HCT116 (cell line): ENCODE results near the gene CCDC179. TPM values are rescaled to one million over a fixed set of nuclear protein-coding genes. Genes with fewer than 3 reads are reported as not detected.

ENCODE experiments used
- ATAC-seq: fragments of 200-7000 bp; cut with Tn5 transposase; 2 replicates; pipeline ENCODE4 v1.9.1; 2020; ENCODE audit warnings: mild to moderate bottlenecking, moderate library complexity
- BruUV-seq: library from RNA; stranded (reverse); fragments of 400-500 nt; replicated peaks from 2 replicates; lab custom pipeline; 2021; lab: Mats Ljungman, UMichigan
- CTCF ChIA-PET: fragments of 300-600 bp; sonication (Branson Sonifier 250); formaldehyde crosslinking; loops from one replicate; lab custom pipeline; 2021; ENCODE audit warnings: antibody characterized with exemption; lab: Charles Lee
- POLR2A ChIA-PET: fragments of 300-600, 350-600 bp; sonication (Branson Sonifier 250); formaldehyde crosslinking; loops from one replicate; lab custom pipeline; 2021; ENCODE audit warnings: antibody characterized with exemption; lab: Charles Lee
- RAD21 ChIA-PET, 2 experiments: fragments of 300-600 bp; sonication (Branson Sonifier 250); formaldehyde crosslinking; loops; one replicate each; lab custom pipeline; 2023; ENCODE audit warnings: low total read pairs in 2 of 2; ENCODE audit not compliant: uncharacterized antibody in 2 of 2, unreplicated experiment in 2 of 2, low non-redundant PET in 1 of 2; lab: Charles Lee
- DNase-seq: peaks from one replicate; pipeline ENCODE4 v3.0.0-alpha.2; 2010; ENCODE audit warnings: low read depth, low spot score
- H2AFZ ChIP-seq: fragments of 200-600 bp; shearing (Covaris generic), sonication (generic); 2 replicates; pipeline ENCODE4 v1.6.1; 2017; ENCODE audit warnings: low read depth, mixed run types, mixed read lengths, antibody characterized with exemption, low read length; ENCODE audit not compliant: poor library complexity, severe bottlenecking
- H3K27ac ChIP-seq: 2 replicates; pipeline ENCODE4 v1.5.1; 2012; ENCODE audit warnings: low read depth, low read length
- H3K27me3 ChIP-seq: fragments of 200-600 bp; sonication (generic); 2 replicates; pipeline ENCODE4 v1.6.1; 2016; ENCODE audit warnings: mixed run types, low read length, mixed read lengths; ENCODE audit not compliant: insufficient read depth
- H3K36me3 ChIP-seq, 2 experiments: fragments of 200-500 bp in 1 of 2; fragments of 200-600 bp in 1 of 2; sonication (Bioruptor generic) in 1 of 2; sonication (generic) in 1 of 2; 2 replicates each; pipeline versions ENCODE4 v1.5.1 to v1.6.1; 2014 to 2016; ENCODE audit warnings: low read length in 2 of 2, inconsistent platforms in 1 of 2, mixed read lengths in 1 of 2, mixed run types in 1 of 2; ENCODE audit not compliant: insufficient read depth in 2 of 2, control insufficient read depth in 1 of 2
- H3K4me1 ChIP-seq, 2 experiments: fragments of 200-600 bp in 1 of 2; sonication (generic) in 1 of 2; 2 replicates each; pipeline versions ENCODE4 v1.5.1 to v1.6.1; 2012 to 2017; ENCODE audit warnings: low read length in 2 of 2, inconsistent platforms in 1 of 2, mild to moderate bottlenecking in 1 of 2, mixed read lengths in 1 of 2, mixed run types in 1 of 2, moderate library complexity in 1 of 2; ENCODE audit not compliant: insufficient read depth in 2 of 2, control insufficient read depth in 1 of 2
- H3K4me2 ChIP-seq: fragments of 200-600 bp; sonication (generic); 2 replicates; pipeline ENCODE4 v1.6.1; 2017; ENCODE audit warnings: mixed run types, low read length, mixed read lengths
- H3K4me3 ChIP-seq, 2 experiments: fragments of 200-600 bp in 1 of 2; sonication (generic) in 1 of 2; replicated peaks in 1 of 2; 2 replicates each; pipeline ENCODE4 v1.5.1; 2011 to 2016; ENCODE audit warnings: low read length in 2 of 2, control low read depth in 1 of 2, low read depth in 1 of 2, mild to moderate bottlenecking in 1 of 2, mixed read lengths in 1 of 2, mixed run types in 1 of 2
- H3K79me2 ChIP-seq: fragments of 200-600 bp; sonication (generic); 2 replicates; pipeline ENCODE4 v1.6.1; 2017; ENCODE audit warnings: mild to moderate bottlenecking, mixed run types, low read length, moderate library complexity, mixed read lengths; ENCODE audit not compliant: insufficient read depth
- H3K9ac ChIP-seq: fragments of 200-600 bp; sonication (generic); 2 replicates; pipeline ENCODE4 v1.6.1; 2016; ENCODE audit warnings: low read length, mixed read lengths
- H3K9me2 ChIP-seq: fragments of 200-600 bp; sonication (generic), shearing (Covaris generic); 2 replicates; pipeline ENCODE4 v1.6.1; 2017; ENCODE audit warnings: mixed run types, mild to moderate bottlenecking, moderate library complexity; ENCODE audit not compliant: insufficient read depth
- H3K9me3 ChIP-seq, 2 experiments: fragments of 200-500 bp in 1 of 2; fragments of 200-600 bp in 1 of 2; sonication (Bioruptor generic) in 1 of 2; sonication (generic) in 1 of 2; 2 replicates each; pipeline ENCODE4 v1.6.1; 2014 to 2017; ENCODE audit warnings: low read length in 2 of 2, mixed read lengths in 2 of 2, inconsistent platforms in 1 of 2, low read depth in 1 of 2, mild to moderate bottlenecking in 1 of 2, mixed run types in 1 of 2, moderate library complexity in 1 of 2; ENCODE audit not compliant: control insufficient read depth in 1 of 2, insufficient read depth in 1 of 2
- H4K20me1 ChIP-seq: fragments of 200-600 bp; sonication (generic), shearing (Covaris generic); 2 replicates; pipeline ENCODE4 v1.6.1; 2017; ENCODE audit warnings: mixed run types, mild to moderate bottlenecking, moderate library complexity; ENCODE audit not compliant: insufficient read depth
- ATF3 ChIP-seq: IDR thresholded peaks from 2 replicates; pipeline ENCODE4 v1.6.1; 2012
- CBX3 ChIP-seq: IDR thresholded peaks from 2 replicates; pipeline ENCODE4 v1.6.1; 2012; ENCODE audit warnings: low read depth
- CEBPB ChIP-seq: IDR thresholded peaks from 2 replicates; pipeline ENCODE4 v1.6.1; 2012; ENCODE audit warnings: low read depth
- CTCF ChIP-seq, 3 experiments: fragments of 200-600 bp in 1 of 3; sonication (generic) in 1 of 3; IDR thresholded peaks in 2 of 3; conservative IDR thresholded peaks in 1 of 3; 2 replicates each; pipeline ENCODE4 v1.5.1; 2012 to 2017; ENCODE audit warnings: low read depth in 2 of 3, low read length in 2 of 3, antibody characterized with exemption in 1 of 3, borderline replicate concordance in 1 of 3, control low read depth in 1 of 3, mild to moderate bottlenecking in 1 of 3, mixed read lengths in 1 of 3, mixed run types in 1 of 3, moderate library complexity in 1 of 3; ENCODE audit not compliant: insufficient read depth in 1 of 3
- ELF1 ChIP-seq: IDR thresholded peaks from 2 replicates; pipeline ENCODE4 v1.6.1; 2012; ENCODE audit warnings: low read depth, borderline replicate concordance
- EZH2phosphoT487 ChIP-seq: fragments of 200-600 bp; IDR thresholded peaks from 2 replicates; pipeline ENCODE4 v1.6.1; 2018; ENCODE audit warnings: antibody characterized with exemption, borderline replicate concordance
- FOSL1 ChIP-seq: IDR thresholded peaks from 2 replicates; pipeline ENCODE4 v1.6.1; 2012; ENCODE audit warnings: low read depth
- JUND ChIP-seq: IDR thresholded peaks from 2 replicates; pipeline ENCODE4 v1.6.1; 2012
- MAX ChIP-seq: IDR thresholded peaks from 2 replicates; pipeline ENCODE4 v1.6.1; 2012
- POLR2A ChIP-seq: IDR thresholded peaks from 2 replicates; pipeline ENCODE4 v1.7.0; 2011; ENCODE audit warnings: borderline replicate concordance; ENCODE audit not compliant: insufficient read depth, insufficient read length; ENCODE audit errors: extremely low read depth
- POLR2AphosphoS5 ChIP-seq: IDR thresholded peaks from 2 replicates; pipeline ENCODE4 v1.6.1; 2011; ENCODE audit warnings: mild to moderate bottlenecking, low read depth, low read length, moderate library complexity
- RAD21 ChIP-seq: IDR thresholded peaks from 2 replicates; pipeline ENCODE4 v1.6.1; 2012; ENCODE audit warnings: low read depth, mild to moderate bottlenecking
- REST ChIP-seq: IDR thresholded peaks from 2 replicates; pipeline ENCODE4 v1.6.1; 2012; ENCODE audit warnings: low read depth
- TCF7L2 ChIP-seq: IDR thresholded peaks from 2 replicates; pipeline ENCODE4 v1.7.0; 2011; ENCODE audit warnings: borderline replicate concordance, inconsistent platforms; ENCODE audit not compliant: insufficient read depth, insufficient read length; ENCODE audit errors: extremely low read depth
- YY1 ChIP-seq: IDR thresholded peaks from 2 replicates; pipeline ENCODE4 v1.6.1; 2011; ENCODE audit warnings: low read length, low read depth, moderate library complexity, mild to moderate bottlenecking; ENCODE audit not compliant: insufficient replicate concordance; ENCODE audit errors: extremely low read depth
- ZFX ChIP-seq: fragments of 450-650 bp; IDR thresholded peaks from 2 replicates; pipeline ENCODE4 v1.6.1; 2017
- ZNF274 ChIP-seq: fragments of 200-500 bp; sonication (Bioruptor generic); IDR thresholded peaks from 2 replicates; pipeline ENCODE4 v1.6.1; 2014; ENCODE audit warnings: mild to moderate bottlenecking, low read depth, low read length, inconsistent platforms
- intact Hi-C: fragments of 100-400 bp; cut with micrococcal nuclease; formaldehyde crosslinking; loops from 2 replicates; pipeline ENCODE4 v1.10.0; 2022
- total RNA-seq: library from RNA; stranded (reverse); gene quantifications from one replicate; pipeline ENCODE4 v1.2.1, GENCODE V29; 2021; ENCODE audit not compliant: unreplicated experiment

CCDC179 gene
- total RNA-seq, 1 experiment from 2014 or later = not detected

GRCh38 chr11:22829231-22830081 is 30.8 kb downstream of the CCDC179 start, which contains the start of gene SVIP (continued):
- TF ChIP-seq CBX3 (peak; percentile 47), JUND (no peak), ZNF274 (no peak), FOSL1 (no peak), CEBPB (no peak), YY1 (peak; percentile 3)

- H3K27me3 ChIP-seq = no peaks in the 10 kb centered on the region
- no peaks in the 10 kb centered on the region for H3K9me3 ChIP-seq
- no peaks in the 10 kb centered on the region for H4K20me1 ChIP-seq
- ChIA-PET CTCF (interaction anchor here (1.5 kb wide), 1 partner anchor 23 kb away, joined by 4 read pairs; no protein-coding TSS in a partner anchor), POLR2A (interaction anchor here (1.4 kb wide), 1 partner anchor 36 kb away, joined by 6 read pairs; no protein-coding TSS in a partner anchor), RAD21 (no interaction called here)
- H2AFZ ChIP-seq = peak overlapping the region; percentile 70
- H3K36me3 ChIP-seq = no peaks in the 10 kb centered on the region; a peak in 1 of 4 replicates
- no peak for DNase-seq
- H3K4me2 ChIP-seq = peak overlapping the region; percentile 89
- no peaks in the 10 kb centered on the region for H3K9me2 ChIP-seq
- no peak for ATAC-seq
- H3K4me3 ChIP-seq = peak overlapping the region; percentile 73 to 81
- no peak overlapping the region for H3K27ac ChIP-seq
- TF ChIP-seq EZH2phosphoT487 (no peak), ELF1 (no peak), RAD21 (no peak), ZFX (no peak), ATF3 (no peak), POLR2AphosphoS5 (no peak), REST (no peak), CTCF (IDR thresholded peaks at IDR 0.05 in 2 of 3, conservative IDR thresholded peaks at IDR 0.05 in 1 of 3; ENCODE audit: borderline replicate concordance in 1 of 3, insufficient read depth in 1 of 3, low read depth in 2 of 3, low read length in 2 of 3) (no peak), CEBPB (no peak), FOSL1 (no peak), POLR2A (no peak), MAX (no peak), TCF7L2 (no peak)
- TF ChIP-seq, all 23 proteins: peak for 0
- peak overlapping the region; percentile 68; the same call in 1 of the 2 replicates for H3K9ac ChIP-seq
- intact Hi-C loops = no loop called here
- H3K79me2 ChIP-seq = peaks cover 4% of the 10 kb centered on the region; the same call in 1 of the 2 replicates
- H3K4me1 ChIP-seq = peaks cover 0 to 26% of the 10 kb centered on the region in 2 experiments; a peak in 3 of 4 replicates
- BruUV-seq = no TSS peak
These were observed 31.9 kb downstream of the CCDC179 start for GRCh38 chr11:22828373-22828772.
